Measurements from ENCODE around the gene MIB2.

MIB2 gene

GRCh38 chr1:1626207-1627141 lies 11.2 kb downstream of the MIB2 start:
- DNase-seq (ENCODE audit: insufficient read length, low spot score) (no peak), FAIRE-seq (no peak)
- TF ChIP-seq POLR2A (IDR thresholded peaks at IDR 0.05; ENCODE audit: low read depth, low read length) (no peak), POU2F2 (IDR thresholded peaks at IDR 0.05; ENCODE audit: low read depth, low read length) (no peak), POLR2AphosphoS5 (IDR thresholded peaks at IDR 0.05; ENCODE audit: low read depth, low read length) (no peak), SPI1 (IDR thresholded peaks at IDR 0.05; ENCODE audit: low read depth, low read length) (no peak), TAF1 (IDR thresholded peaks at IDR 0.05; ENCODE audit: low read depth, low read length) (no peak), PAX5 (IDR thresholded peaks at IDR 0.05; ENCODE audit: insufficient read depth, low read length, severe bottlenecking) (no peak)

GRCh38 chr1:1627261-1627828 lies 12.0 kb downstream of the MIB2 start:
- no peak for DNase-seq (ENCODE audit: insufficient read length, low spot score)
- no peak for FAIRE-seq
- TF ChIP-seq PAX5 (IDR thresholded peaks at IDR 0.05; ENCODE audit: insufficient read depth, low read length, severe bottlenecking) (no peak), POLR2AphosphoS5 (IDR thresholded peaks at IDR 0.05; ENCODE audit: low read depth, low read length) (no peak), TAF1 (IDR thresholded peaks at IDR 0.05; ENCODE audit: low read depth, low read length) (no peak), SPI1 (IDR thresholded peaks at IDR 0.05; ENCODE audit: low read depth, low read length) (no peak), POU2F2 (IDR thresholded peaks at IDR 0.05; ENCODE audit: low read depth, low read length) (no peak), POLR2A (IDR thresholded peaks at IDR 0.05; ENCODE audit: low read depth, low read length) (no peak)

- TF ChIP-seq PAX5 (IDR thresholded peaks at IDR 0.05; ENCODE audit: insufficient read depth, low read length, severe bottlenecking) (no peak), SPI1 (IDR thresholded peaks at IDR 0.05; ENCODE audit: low read depth, low read length) (no peak), POU2F2 (IDR thresholded peaks at IDR 0.05; ENCODE audit: low read depth, low read length) (no peak), POLR2AphosphoS5 (IDR thresholded peaks at IDR 0.05; ENCODE audit: low read depth, low read length) (no peak), TAF1 (IDR thresholded peaks at IDR 0.05; ENCODE audit: low read depth, low read length) (no peak), POLR2A (IDR thresholded peaks at IDR 0.05; ENCODE audit: low read depth, low read length) (no peak)
- no peak for FAIRE-seq
- no peak for DNase-seq (ENCODE audit: insufficient read length, low spot score)
These were observed 12.8 kb downstream of the MIB2 start for GRCh38 chr1:1627829-1628753.

- peak; percentile 53 for DNase-seq (ENCODE audit: insufficient read length, low spot score)
- FAIRE-seq = no peak
- TF ChIP-seq TAF1 (IDR thresholded peaks at IDR 0.05; ENCODE audit: low read depth, low read length) (no peak), POU2F2 (IDR thresholded peaks at IDR 0.05; ENCODE audit: low read depth, low read length) (no peak), POLR2A (IDR thresholded peaks at IDR 0.05; ENCODE audit: low read depth, low read length) (no peak; the same call in 1 of the 2 replicates)
These were observed 13.6 kb downstream of the MIB2 start for GRCh38 chr1:1628754-1629429.

GRCh38 chr1:1629430-1630190 lies 14.3 kb downstream of the MIB2 start:
- FAIRE-seq (no peak), DNase-seq (ENCODE audit: insufficient read length, low spot score) (peak; percentile 66)
- no peak for TF ChIP-seq PAX5 (IDR thresholded peaks at IDR 0.05; ENCODE audit: insufficient read depth, low read length, severe bottlenecking)
- TF ChIP-seq POU2F2 (IDR thresholded peaks at IDR 0.05; ENCODE audit: low read depth, low read length) = no peak
- no peak for TF ChIP-seq POLR2AphosphoS5 (IDR thresholded peaks at IDR 0.05; ENCODE audit: low read depth, low read length)
- no peak for TF ChIP-seq TAF1 (IDR thresholded peaks at IDR 0.05; ENCODE audit: low read depth, low read length)
- TF ChIP-seq POLR2A (IDR thresholded peaks at IDR 0.05; ENCODE audit: low read depth, low read length) = no peak; the same call in 1 of the 2 replicates
- TF ChIP-seq SPI1 (IDR thresholded peaks at IDR 0.05; ENCODE audit: low read depth, low read length) = no peak

GRCh38 chr1:1630191-1630964 lies 15.1 kb downstream of the MIB2 start:
- DNase-seq (ENCODE audit: insufficient read length, low spot score) (peak; percentile 100), FAIRE-seq (peak; percentile 100)
- TF ChIP-seq PAX5 (IDR thresholded peaks at IDR 0.05; ENCODE audit: insufficient read depth, low read length, severe bottlenecking) = peak; percentile 66
- no peak for TF ChIP-seq POLR2A (IDR thresholded peaks at IDR 0.05; ENCODE audit: low read depth, low read length)

- DNase-seq (ENCODE audit: insufficient read length, low spot score) (peak; percentile 32), FAIRE-seq (no peak)
These were observed 15.9 kb downstream of the MIB2 start for GRCh38 chr1:1630965-1631781.

More at GRCh38 chr1:1630965-1631781, 15.9 kb downstream of the MIB2 start:
- no peak for TF ChIP-seq PAX5 (IDR thresholded peaks at IDR 0.05; ENCODE audit: insufficient read depth, low read length, severe bottlenecking)

All from GM12891 (cell line).